ENCODE measurements around the gene ZEB2.
A peak's percentile ranks its signal among the peaks of the same experiment; 100 is the strongest.

Gene ZEB2

GRCh38 chr2:144519934-144520731 is at the start of gene ZEB2:
Gene ZEB2, minus strand, starts transcription at chr2:144520119. Its CDS starts 2,769 bp downstream, at chr2:144517350.
- peak; percentile 56 for FAIRE-seq

DNA sequence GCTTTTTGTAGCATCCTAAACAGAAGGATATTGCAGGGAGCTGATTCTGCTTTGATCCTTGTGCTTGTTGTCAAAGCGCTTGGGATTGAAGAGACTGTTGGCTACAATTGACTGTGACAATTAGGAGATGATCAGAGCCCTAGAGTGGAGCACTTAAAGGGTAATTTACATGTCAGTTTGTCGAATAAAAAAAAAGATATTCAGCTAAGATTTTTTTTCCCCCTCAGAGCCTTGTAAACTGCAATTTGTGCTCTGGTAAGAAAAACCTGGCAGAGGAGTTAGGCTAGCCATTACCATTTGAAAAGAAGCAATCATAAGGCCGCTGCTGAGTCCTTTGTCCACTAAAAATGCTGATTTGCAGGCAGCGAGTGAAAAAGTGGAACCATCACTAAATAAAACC is 47.8 kb upstream of the ZEB2 start:
- no peak for FAIRE-seq

DNA sequence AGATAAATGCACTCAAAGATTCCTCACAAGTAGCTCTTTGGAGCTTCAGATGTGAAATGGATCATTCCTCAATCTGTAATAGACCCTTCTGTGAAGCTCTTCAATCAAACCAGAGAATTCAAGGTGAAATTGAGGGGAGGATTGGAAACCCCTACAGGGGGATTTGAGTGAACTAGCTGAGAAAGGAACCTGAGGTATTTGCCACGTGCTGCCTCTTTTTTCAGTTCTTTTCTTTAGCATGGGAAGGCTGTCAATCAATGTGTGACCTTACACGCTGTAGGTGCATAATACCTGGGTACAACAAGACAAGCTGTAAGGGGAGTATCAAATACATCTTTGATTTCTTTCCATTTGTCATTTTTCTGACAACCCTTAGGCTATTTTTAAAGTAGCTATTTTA is 46.5 kb upstream of the ZEB2 start:
- FAIRE-seq: no peak

GRCh38 chr2:144560251-144560650 is 40.3 kb upstream of the ZEB2 start:
- no peak for FAIRE-seq

DNA sequence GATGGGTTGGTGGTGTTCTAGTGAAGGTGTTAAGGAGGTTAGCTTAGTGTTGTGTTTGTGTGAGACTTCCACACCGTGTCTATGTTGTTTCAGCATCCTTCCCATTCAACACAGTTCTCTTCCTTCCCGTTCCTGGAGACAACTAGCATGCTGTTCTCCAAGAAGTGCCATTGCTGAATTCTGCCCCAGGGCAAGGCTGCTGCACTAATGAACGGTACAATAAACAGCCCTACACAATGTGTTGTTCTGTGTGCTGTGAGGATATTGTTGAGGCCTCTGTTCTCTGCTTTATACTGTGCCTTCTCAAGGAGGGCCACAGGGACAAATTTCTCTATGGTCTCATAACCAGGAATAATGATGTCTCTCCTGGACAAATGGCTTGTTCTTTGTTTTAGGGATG is 39.8 kb upstream of the ZEB2 start:
- FAIRE-seq: no peak

GRCh38 chr2:144559242-144559641 is 39.3 kb upstream of the ZEB2 start:
- FAIRE-seq: no peak

GRCh38 chr2:144554492-144555210 is 34.7 kb upstream of the ZEB2 start:
- no peak for FAIRE-seq

DNA sequence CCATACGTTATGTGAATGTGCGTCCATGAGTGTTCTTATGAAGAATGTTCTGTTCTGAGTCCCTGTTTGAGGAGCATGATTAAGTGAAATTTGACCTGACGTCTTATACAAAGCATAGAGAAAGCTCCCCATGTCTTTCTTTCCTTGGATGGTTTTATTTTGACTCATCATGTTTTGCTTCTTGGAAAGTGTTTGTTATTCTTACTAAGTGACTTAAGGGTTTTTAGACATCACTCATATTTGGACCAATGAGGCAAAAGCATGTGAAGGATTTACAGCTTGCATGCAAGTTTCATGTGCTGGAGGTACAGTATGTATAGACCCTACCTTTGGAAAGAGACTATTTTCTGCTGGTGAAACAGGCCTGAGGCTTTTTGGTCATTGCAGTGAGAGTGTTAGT is 33.5 kb upstream of the ZEB2 start:
- no peak for FAIRE-seq

DNA sequence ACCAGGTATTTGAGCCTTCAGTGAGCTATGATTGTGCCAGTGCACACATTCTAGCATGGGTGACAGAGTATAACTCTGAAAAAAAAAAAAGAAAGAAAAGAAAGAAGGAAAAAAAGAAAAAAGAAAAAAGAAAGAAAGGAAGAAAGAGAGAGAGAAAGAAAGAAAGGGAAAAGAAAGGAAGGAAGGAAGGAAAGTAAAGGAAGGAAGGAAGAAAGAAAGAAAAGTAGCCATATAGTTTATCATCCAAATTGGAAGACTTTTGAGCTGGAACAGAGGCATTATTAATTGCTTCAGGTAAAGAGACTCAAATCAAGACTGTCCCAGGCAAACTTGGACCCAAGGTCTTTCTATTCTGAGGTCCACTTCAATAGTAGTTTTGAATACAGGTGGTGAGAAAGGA is 32.9 kb upstream of the ZEB2 start:
- no peak for FAIRE-seq

DNA sequence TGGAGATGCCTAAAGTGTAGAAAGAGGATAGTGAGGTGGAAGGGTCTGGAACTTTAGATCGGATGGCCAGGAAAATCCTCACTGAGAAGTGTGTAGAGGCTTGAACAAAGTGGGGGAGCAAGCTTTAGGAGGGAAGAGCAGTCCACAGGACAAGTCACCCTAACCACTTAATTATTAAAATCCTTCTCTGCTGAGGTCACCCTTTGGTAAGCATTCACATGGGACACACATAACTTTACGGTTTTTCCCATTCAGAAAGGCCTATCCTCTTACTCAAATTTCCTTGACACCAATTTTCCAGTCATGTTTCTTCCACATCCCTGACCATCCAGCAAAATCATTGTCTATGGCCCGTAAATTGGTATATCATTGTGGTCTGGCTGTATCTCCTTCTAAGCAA is 31.0 kb upstream of the ZEB2 start:
- no peak for FAIRE-seq

GRCh38 chr2:144550084-144550483 is 30.2 kb upstream of the ZEB2 start:
- no peak for FAIRE-seq

GRCh38 chr2:144548532-144549191 is 28.7 kb upstream of the ZEB2 start:
- FAIRE-seq: no peak

DNA sequence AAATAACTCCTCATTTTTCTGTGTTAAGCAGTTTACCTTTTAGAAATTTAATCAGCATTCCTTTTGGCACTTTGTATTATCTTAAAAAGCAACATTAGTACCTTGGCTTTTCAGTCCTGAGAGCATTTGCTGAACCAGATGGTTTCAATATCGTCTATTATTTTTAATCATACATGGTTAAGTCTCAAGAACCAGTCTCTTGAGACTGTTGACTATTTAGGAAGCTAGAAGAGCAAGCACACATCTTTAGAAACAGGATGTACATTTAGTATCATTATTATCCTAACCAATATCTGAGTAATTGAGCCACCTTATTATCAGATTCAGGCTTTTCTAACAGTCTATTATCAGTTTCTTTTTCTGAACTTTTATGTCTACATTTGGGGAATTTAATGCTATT is 28.2 kb upstream of the ZEB2 start:
- FAIRE-seq: no peak

DNA sequence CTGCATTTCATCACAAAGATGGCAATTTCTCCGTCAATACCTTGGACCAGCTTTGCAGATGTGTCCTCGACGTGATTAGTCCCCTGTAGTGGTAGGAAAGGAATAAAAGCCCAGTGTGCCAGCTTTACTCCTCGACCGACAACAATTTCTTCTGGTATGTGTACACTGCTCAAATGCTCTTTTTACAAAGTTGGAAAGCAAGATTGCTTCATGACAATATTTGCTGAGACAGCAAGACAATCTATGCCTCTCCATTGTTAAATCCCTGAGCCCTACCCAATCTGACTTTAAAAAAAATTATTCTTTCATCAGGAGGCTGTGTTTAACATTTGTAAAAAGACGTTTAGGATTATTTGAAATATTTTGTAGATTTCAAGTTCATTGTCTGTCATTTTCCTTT is 27.6 kb upstream of the ZEB2 start:
- no peak for FAIRE-seq

GRCh38 chr2:144546933-144547332 is 27.0 kb upstream of the ZEB2 start:
- no peak for FAIRE-seq

- no peak for FAIRE-seq
Observed at GRCh38 chr2:144545787-144546186, 25.9 kb upstream of the ZEB2 start.

DNA sequence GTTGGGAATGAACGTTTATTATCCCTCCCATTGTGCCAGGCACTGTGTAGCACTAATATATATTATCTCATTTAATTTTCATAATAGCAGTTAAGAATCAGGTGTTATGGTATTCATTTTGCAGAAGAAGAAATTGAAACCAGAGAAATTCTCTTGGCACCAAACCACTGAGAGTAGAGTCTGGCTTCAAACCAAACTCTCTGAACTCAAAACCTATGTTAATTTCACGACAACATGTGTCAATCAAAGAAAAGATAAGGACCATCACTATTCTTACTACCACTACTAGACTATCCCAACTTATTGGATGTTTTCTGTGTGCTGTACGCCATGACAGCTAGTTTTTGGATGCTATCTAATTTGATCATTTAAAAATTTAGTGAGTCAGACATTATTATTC is 24.1 kb upstream of the ZEB2 start:
- no peak for FAIRE-seq

GRCh38 chr2:144541396-144541795 is 21.5 kb upstream of the ZEB2 start:
- FAIRE-seq: no peak

DNA sequence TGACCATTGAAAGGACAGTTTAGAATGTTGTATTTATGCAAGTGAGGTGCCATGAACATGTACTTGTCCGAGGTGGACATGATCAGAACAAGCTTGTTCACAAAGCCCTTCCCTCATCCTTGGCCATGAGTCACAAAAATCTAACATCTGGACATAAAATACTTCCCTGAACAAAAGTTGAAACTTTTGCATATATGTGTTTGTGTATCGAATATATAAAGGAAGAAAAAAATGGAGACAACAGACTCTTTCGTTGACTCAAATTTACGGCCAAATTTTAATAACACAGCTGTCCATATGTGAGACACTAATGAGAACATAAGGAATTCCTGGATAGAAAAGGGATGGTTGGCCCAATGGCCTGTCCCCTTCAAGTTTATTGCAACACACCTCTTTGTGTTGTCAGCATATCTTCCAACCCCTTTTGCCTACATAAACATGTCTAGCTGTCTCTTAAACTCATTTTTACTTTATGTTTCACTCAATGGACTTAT is 19.4 kb upstream of the ZEB2 start:
- no peak for FAIRE-seq

DNA sequence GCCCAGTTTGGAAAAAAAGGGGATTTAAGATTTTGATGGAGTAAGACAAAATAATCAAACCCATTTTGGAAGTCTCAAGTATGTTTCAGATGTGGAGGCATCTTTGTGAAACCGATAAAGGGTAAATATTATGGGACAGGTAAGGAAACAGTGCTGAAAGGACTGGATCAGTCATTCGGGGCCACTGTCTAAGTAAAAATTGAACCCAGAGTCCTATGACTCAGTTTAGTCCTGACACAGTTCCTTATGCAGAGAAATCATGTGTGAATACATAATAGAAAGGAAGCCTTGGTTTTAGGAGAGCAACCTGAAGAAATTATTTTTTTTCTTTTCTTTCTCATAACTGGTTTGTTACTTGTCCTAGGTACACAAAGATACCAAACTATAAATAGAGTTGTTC is 15.4 kb upstream of the ZEB2 start:
- no peak for FAIRE-seq

GRCh38 chr2:144533221-144533620 is 13.3 kb upstream of the ZEB2 start:
- no peak for FAIRE-seq

GRCh38 chr2:144530596-144530995 is 10.7 kb upstream of the ZEB2 start:
- FAIRE-seq: no peak

DNA sequence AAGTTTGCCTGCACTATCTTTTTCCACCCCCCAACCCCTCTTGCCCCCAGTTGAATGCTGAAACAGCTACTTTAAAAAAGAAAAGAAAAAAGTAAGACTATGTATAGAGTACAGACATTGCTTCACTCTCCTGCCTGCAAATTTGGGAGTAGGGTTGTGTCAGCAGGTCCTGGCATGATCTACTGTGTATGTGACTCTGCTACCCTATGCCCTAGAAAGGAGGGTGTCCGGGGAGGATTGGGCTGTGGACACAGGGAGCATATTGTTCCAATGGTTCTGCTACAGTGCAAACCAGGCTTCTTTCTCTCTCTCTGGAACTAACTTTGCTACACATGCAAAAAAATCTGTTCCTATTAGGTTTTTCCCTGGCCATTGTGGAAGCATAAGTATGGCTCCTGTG is 9.9 kb upstream of the ZEB2 start:
- FAIRE-seq: no peak

DNA sequence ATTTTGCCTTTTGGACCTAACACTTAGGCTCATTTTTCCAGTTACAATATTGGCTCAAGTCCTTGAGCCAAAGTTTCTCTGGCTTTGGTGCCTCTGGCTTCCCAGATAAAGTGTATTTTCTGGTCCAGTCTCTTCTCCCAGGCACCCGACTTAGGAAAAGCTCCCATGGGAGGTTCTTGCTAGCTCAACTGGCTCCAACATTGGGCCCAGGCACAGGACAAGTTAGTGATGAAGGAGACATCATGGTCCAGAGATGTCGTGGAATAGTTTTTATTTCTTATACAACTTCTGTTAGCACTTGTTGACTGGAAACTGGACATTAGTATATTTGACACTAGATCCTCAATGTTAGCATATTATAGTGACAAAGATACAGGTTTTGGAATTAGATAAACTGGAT is 8.2 kb upstream of the ZEB2 start:
- no peak for FAIRE-seq
